ENCODE data around the gene AQP2. TPM values are rescaled to one million over a fixed set of nuclear protein-coding genes. Genes with fewer than 3 reads are reported as not detected.
A peak's percentile ranks its signal among the peaks of the same experiment; 100 is the strongest.

The AQP2 gene
- total RNA-seq, 1 experiment from 2014 or later = 0.36 TPM

- Histone ChIP-seq H3K4me3 (ENCODE audit: low read depth in 2 of 2, low read length in 2 of 2) (no peak overlapping the region), H3K27ac (ENCODE audit: low read length) (peak overlapping the region; percentile 19; the same call in 1 of the 2 replicates), H3K27me3 (ENCODE audit: control insufficient read depth, insufficient read depth, low read length) (no peaks in the 10 kb centered on the region), H3K36me3 (ENCODE audit: control insufficient read depth, insufficient read depth, low read length) (no peaks in the 10 kb centered on the region), H3K4me1 (ENCODE audit: control insufficient read depth, insufficient read depth, low read length) (no peaks in the 10 kb centered on the region), H3K9me3 (ENCODE audit: control insufficient read depth, insufficient read depth, low read depth, low read length) (no peaks in the 10 kb centered on the region)
- no peak for TF ChIP-seq REST (IDR thresholded peaks at IDR 0.05; ENCODE audit: insufficient read depth in 1 of 2, low read depth in 2 of 2, low read length in 1 of 2)
- TF ChIP-seq SIN3A (IDR thresholded peaks at IDR 0.05; ENCODE audit: borderline replicate concordance, insufficient read depth, low read depth, low read length) = no peak
- no peak for TF ChIP-seq TCF7L2 (IDR thresholded peaks at IDR 0.05; ENCODE audit: low read depth, low read length)
- no peak for TF ChIP-seq CTCF (IDR thresholded peaks at IDR 0.05)
- ChIA-PET CTCF (interaction anchor here (0.6 kb wide), 1 partner anchor 69 kb away, joined by 5 read pairs; no protein-coding TSS in a partner anchor), POLR2A (no interaction called here)
- intact Hi-C loops (cut with micrococcal nuclease; ENCODE audit: unreplicated experiment) = no loop called here
- ATAC-seq (no peak), DNase-seq (ENCODE audit: low read depth, low spot score) (no peak)
- in situ Hi-C loops (cut with HindIII; ENCODE audit: low pct_unique_long_range_greater_than_20kb, low sequenced_read_pairs) = no loop called here
- BruUV-seq (replicated peaks) = no TSS peak
Measured at GRCh38 chr12:49939707-49940106, 10.8 kb upstream of the AQP2 start.

- in situ Hi-C loops (cut with HindIII; ENCODE audit: low pct_unique_long_range_greater_than_20kb, low sequenced_read_pairs) (no loop called here), intact Hi-C loops (cut with micrococcal nuclease; ENCODE audit: unreplicated experiment) (no loop called here)
- ChIA-PET POLR2A (interaction anchor here (0.5 kb wide), 1 partner anchor 44 kb away, joined by 3 read pairs; no protein-coding TSS in a partner anchor), CTCF (interaction anchor here (0.6 kb wide), 2 partner anchors 65 to 174 kb away, joined by 4 to 5 read pairs; no protein-coding TSS in a partner anchor)
- Histone ChIP-seq H3K9me3 (ENCODE audit: control insufficient read depth, insufficient read depth, low read depth, low read length) (no peaks in the 10 kb centered on the region), H3K4me1 (ENCODE audit: control insufficient read depth, insufficient read depth, low read length) (peaks cover 13% of the 10 kb centered on the region), H3K36me3 (ENCODE audit: control insufficient read depth, insufficient read depth, low read length) (no peaks in the 10 kb centered on the region), H3K4me3 (ENCODE audit: low read depth in 2 of 2, low read length in 2 of 2) (no peak overlapping the region), H3K27me3 (ENCODE audit: control insufficient read depth, insufficient read depth, low read length) (no peaks in the 10 kb centered on the region), H3K27ac (ENCODE audit: low read length) (no peak overlapping the region; the same call in 1 of the 2 replicates)
- TF ChIP-seq CTCF (IDR thresholded peaks at IDR 0.05) = no peak
- TF ChIP-seq TCF7L2 (IDR thresholded peaks at IDR 0.05; ENCODE audit: low read depth, low read length) = no peak
- no peak for TF ChIP-seq REST (IDR thresholded peaks at IDR 0.05; ENCODE audit: insufficient read depth in 1 of 2, low read depth in 2 of 2, low read length in 1 of 2)
- TF ChIP-seq SIN3A (IDR thresholded peaks at IDR 0.05; ENCODE audit: borderline replicate concordance, insufficient read depth, low read depth, low read length) = no peak
- no peak for TF ChIP-seq POLR2AphosphoS5 (IDR thresholded peaks at IDR 0.05; ENCODE audit: low read depth, low read length)
- no TSS peak for BruUV-seq (replicated peaks)
- ATAC-seq (no peak), DNase-seq (ENCODE audit: low read depth, low spot score) (no peak)
Measured at GRCh38 chr12:49941556-49942511, 8.7 kb upstream of the AQP2 start.

Measured in Panc1 (cell line).